ENCODE measurements around the gene ZP1.
A peak's percentile ranks its signal among the peaks of the same experiment; 100 is the strongest.
"Not testable (repeated sequence)": the region's sequence is repeated elsewhere in the genome, so short reads cannot be mapped to it uniquely, and the experiment has no call there.

The ZP1 gene, protein sequence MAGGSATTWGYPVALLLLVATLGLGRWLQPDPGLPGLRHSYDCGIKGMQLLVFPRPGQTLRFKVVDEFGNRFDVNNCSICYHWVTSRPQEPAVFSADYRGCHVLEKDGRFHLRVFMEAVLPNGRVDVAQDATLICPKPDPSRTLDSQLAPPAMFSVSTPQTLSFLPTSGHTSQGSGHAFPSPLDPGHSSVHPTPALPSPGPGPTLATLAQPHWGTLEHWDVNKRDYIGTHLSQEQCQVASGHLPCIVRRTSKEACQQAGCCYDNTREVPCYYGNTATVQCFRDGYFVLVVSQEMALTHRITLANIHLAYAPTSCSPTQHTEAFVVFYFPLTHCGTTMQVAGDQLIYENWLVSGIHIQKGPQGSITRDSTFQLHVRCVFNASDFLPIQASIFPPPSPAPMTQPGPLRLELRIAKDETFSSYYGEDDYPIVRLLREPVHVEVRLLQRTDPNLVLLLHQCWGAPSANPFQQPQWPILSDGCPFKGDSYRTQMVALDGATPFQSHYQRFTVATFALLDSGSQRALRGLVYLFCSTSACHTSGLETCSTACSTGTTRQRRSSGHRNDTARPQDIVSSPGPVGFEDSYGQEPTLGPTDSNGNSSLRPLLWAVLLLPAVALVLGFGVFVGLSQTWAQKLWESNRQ

DNA sequence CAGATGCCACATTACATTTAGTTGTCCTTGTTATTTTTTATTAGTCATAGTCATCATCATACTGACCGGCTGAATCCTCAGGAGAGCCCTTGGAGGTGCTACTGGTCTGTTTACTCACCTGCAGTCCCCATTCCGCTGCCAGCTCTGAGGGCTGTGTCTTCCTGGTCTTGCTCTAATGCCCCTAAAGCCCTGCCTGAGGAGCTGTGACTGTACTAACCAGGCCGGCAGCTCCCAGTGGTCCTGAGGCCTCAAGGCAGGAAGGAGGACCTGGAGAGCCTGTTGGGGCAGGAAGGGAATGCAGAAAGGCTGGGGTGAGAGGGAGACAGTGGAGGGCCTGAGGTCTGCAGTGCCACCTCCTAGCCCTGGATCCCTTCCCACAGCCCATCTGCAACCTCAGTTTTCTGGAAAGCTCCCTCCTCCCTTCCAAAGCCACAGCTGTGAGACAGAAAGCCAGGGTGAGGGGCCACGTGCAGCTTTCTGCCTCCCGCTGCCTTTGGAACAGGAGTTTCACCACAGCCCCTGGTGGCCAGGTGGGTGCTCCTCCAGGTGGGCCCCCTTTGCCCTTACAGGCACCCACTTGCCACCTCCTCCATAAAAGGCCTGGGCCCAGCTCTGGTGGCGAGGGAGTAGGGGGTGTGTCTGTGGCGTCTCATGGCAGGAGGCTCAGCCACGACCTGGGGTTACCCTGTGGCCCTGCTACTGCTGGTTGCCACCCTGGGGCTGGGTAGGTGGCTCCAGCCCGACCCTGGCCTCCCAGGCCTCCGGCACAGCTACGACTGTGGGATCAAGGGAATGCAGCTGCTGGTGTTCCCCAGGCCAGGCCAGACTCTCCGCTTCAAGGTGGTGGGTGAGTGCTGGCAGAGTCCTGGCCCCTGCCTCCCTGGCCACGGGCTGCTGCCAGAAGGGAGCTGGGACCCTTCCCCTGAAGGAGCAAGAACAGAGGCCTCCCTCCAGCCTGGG, at the start of gene ZP1:
Gene ZP1 (plus strand): TSS at position 632 of the 960 bp plus-strand sequence. CDS start 20 bp downstream, at position 652.
- DNase-seq: no peak

DNA sequence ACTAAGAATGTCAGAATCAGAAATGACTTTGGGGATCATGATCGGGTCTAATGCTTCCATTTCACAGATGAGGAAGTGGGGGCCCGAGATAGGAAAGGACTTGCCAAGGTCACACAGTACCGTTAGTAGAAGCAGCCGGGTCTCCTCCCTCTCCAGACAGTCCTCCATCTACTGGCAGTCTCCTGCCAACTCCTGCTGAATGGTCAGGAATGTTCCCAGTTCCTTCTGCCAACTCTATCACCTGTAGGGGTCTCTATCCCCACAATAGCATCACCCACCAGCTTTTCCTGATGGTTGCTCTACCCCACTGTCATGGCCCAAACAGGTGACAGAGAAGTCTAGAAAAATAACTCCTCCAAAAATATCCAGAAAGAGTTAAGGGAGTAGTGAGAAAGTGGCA, 49.3 kb upstream of the ZP1 start:
- DNase-seq: no peak

DNA sequence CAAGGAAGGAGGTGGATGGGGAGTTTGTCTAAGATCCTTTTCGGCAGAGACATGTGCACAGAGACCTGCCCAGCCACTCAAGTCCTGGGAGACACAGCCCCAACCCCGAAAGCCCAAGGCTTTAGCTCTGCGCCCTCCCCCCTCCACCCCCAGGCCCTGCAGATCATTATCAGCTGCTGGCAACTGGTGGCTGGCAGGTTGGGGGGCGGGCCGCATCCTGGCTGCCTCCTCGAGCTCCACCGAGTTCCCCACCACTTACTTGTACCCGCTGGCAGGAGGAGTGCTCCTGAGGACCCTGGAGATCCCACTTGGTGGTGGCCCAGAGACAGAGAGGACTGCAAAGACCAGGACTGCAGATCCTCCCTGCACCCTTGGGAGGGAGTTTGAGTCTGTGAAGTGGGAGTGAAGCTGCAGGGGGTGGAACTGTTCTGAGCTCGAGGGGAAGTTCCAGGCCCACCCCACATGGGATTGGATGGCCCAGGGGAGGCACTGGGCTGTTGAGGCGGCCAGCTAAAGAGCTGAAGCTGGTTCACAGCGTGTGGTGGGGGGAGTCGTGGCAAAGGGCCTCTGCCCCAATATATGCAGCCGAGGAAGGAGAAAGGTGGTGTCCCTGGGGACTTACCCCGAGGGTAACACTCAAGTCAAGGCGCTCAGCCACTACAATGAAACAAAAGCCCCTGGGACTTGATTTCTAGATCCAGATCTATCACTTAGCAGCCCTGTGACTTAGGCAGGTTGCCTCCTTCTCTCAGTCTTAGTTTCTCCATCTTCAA, 45.3 kb upstream of the ZP1 start:
- no peak for DNase-seq

DNA sequence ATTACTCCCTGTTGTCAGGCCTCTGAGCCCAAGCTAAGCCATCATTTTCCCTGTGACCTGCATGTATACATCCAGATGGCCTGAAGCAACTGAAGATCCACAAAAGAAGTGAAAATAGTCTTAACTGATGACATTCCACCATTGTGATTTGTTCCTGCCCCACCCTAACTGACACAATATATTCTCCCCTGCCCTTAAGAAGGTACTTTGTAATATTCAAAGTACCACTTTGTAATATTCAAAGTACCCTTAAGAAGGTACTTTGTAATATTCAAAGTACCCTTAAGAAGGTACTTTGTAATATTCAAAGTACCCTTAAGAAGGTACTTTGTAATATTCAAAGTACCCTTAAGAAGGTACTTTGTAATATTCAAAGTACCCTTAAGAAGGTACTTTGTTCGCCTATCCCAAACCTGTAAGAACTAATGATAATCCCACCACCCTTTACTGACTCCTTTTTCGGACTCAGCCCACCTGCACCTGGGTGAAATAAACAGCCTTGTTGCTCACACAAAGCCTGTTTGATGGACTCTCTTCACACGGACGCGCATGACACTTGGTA, 43.5 kb upstream of the ZP1 start:
- DNase-seq: not testable (repeated sequence)

DNA sequence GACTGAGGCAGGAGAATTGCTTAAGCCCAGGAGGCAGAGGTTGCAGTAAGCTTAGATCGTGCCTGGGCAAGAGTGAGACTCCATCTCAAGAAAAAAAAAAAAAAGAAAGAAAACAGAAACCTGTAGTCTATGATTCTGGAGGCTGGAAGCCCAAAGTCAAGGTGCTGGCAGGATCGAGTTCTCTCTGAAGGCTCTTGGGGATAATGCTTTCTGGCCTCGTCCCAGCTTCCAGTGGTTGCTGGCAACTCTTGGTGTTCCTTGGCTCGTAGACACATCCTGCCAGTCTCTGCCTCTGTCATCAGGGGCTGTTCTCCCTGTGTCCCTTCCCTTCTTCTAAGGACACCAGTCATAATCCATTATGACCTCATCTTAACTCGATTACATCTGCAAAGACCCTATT, 42.2 kb upstream of the ZP1 start:
- DNase-seq: no peak

DNA sequence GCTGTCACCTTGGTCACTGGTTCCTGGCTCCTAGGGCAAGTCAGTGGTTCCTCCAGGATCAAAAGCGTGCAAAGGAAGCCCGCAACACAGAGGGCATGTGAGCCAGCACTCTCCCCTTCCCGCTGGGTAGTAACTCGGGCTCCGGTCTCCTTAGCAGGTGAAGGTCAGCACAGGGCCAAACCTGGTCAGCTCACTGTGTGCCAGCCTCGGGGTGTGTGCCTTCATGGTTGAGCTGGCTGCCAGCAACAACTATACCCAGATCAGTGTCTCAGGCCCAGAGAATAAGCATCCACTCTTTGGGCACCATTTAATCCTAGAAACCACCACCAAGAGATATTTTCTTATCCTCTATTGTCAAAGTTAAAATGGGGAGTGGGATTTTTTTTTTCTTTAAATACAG, 41.6 kb upstream of the ZP1 start:
- DNase-seq: no peak

DNA sequence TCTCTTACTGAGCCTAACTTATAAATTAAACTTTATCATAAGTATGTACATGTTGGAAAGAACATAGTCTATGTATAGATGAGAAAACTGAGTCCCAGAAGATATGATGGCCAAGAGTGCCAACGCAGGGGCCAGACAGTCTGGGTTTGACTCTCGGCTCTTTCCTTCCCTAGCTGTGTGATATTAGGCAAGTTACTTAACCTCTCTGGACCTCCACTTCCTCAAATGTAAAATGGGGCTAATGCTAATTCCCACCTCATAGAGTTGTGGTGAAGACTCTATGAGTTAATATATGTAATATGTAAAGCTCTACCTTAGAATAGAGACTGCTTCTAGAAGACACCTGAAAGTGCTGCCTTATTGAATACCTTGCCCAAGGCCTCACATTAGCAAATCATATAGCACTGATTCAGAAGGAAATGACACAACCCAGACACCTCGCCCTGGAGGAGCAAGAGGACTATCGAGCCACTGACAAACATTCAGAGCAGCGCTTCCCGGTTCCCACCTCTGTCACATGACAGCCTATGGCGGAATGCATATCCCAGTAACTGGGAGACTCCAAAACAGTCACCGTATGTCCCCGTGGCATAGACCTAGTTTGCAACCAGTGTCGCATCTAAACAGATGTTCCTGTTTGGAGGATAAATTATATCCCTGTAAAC, 36.7 kb upstream of the ZP1 start:
- DNase-seq: no peak

DNA sequence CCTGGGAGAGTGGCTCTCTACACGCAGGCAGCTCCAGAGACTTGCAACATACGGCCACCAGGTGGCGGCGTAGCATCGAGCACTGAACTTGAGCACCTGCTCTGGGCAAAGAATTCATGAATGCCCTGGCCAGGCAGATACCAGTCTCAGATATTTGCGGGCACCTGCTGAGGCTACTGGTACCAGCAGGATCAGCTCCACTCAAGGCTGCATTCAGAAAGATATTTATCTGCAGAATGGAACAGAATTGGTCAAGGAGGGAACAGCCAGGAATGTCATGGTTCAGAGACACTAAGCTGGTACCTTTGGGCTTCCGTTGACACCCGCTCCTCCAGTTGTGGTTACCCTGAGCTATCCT, 36.2 kb upstream of the ZP1 start:
- peak; percentile 74 to 79 for DNase-seq

DNA sequence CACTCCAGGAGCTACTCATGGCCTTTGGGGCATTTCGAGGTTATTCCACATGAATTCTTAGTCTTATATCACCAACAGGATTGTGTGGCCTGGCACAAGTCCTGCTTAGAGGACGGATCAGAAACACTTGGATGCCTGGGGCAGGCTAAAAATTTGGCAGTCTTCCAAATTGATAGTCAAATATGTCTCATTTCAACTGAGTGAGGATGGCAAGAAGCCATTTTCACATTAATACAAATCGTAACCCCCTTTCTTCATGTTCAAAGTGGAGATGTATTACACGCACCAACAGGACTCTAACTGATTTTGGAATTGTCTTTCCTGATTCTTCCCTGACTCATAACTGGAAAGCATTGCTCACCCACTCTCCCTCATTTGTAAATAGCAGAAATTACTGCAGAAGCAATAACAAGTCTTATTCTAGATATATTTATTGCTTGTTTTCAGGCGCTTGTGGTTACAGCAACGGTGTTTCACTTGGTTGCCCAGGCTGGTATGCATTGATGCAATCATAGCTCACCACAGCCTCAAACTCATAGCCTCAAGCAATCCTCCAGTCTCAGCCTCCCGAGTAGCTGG, 35.8 kb upstream of the ZP1 start:
- no peak for DNase-seq

DNA sequence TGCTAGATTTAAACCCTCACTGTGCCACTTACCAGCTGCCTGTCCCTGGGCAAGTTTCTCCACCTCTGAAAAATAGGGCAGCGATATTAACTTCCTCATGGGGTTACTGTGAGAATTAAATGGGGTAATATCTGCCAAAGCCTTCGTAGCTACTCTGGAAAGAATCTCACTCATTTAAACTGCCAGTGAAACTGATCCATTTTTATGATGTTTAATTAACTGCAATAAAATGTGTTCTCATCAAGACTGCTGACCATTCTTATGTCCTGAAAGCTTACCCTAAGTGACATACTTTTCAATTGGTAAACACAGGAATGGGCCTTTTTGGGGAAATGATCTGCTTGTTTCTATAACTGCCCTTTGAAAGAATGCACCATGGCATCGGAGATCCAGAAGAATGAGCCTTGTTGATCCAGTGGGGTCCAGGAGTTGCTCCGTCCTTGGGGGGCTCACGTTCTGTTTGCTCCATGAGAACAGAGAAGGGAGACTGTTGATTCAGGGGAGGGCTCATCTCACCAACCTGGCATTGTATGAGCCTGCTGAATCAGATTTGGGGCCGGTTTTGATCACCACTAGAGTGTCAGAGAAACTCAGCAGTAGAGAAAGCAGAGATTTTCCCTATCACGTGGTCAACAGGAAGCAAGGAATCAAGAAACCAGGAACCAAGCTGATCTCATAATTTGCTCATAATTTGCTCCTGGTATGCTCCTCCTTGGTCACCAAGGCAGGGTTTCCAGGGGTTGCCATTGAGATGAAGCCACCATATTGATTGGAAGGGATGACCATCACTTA, 32.4 kb upstream of the ZP1 start:
- DNase-seq: no peak

DNA sequence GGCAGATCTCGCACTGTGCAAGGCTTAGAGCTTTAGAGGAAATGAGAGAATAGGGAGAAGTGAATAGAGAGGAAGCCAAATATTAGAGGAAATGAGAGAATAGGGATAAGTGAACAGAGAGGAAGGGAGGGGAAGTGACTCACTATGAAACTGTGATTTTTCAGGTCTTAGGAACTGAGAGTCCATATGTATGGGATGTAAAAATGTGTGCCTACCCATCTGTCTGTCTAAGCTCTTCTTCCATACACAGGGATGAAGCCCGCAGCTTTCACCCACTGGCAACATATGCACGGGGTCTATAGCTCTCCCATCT, 31.9 kb upstream of the ZP1 start:
- DNase-seq: no peak

DNA sequence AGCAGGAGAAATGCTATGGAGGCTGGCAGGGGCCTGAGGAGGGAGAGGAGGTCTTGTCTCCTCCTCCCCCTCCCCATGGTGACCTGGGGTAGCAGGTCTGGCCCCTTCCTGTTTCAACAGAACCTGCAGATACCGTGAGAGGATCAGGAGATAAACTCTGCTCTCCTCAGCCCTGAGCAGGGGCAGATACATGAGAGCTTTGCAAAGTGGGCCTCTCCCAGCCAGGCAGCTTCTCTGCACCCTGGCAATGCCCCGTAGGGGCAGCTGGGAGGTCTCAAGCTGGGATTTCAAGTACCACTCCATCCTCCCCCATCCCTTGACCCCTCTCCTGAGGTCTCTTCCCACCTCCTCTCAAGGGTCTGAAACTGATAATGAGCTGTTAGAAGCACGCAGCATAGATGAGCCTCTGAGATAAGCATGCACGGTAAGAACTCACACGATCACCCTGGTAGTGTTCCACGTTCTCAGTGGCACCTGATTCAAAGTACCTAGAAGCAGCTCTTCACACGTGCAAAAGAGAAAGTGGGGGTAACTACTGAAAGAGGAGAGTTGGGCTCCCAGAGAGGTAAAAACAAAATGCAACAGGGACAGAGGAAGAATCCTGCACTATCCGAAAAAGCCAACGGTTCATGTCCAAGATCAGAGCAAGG, 30.4 kb upstream of the ZP1 start:
- DNase-seq: no peak

DNA sequence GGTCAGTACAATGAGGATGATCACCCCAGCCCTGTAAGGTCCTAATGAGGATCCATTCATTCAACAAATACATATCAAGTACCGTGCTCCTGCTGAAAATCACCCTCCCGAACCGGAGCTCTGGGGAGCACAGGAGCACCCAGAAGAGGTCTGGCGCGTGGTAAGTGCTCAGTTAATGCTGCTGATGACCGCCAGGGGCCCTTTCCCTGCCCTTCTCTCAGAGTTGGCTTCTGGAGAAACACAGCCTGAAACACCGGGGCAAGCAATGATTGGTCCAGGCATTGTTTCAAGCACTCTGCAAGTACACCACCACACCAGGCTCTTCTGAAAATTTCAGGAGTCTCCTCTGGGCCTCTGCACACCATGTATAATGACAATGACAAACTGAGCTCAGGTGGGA, 29.2 kb upstream of the ZP1 start:
- no peak for DNase-seq

DNA sequence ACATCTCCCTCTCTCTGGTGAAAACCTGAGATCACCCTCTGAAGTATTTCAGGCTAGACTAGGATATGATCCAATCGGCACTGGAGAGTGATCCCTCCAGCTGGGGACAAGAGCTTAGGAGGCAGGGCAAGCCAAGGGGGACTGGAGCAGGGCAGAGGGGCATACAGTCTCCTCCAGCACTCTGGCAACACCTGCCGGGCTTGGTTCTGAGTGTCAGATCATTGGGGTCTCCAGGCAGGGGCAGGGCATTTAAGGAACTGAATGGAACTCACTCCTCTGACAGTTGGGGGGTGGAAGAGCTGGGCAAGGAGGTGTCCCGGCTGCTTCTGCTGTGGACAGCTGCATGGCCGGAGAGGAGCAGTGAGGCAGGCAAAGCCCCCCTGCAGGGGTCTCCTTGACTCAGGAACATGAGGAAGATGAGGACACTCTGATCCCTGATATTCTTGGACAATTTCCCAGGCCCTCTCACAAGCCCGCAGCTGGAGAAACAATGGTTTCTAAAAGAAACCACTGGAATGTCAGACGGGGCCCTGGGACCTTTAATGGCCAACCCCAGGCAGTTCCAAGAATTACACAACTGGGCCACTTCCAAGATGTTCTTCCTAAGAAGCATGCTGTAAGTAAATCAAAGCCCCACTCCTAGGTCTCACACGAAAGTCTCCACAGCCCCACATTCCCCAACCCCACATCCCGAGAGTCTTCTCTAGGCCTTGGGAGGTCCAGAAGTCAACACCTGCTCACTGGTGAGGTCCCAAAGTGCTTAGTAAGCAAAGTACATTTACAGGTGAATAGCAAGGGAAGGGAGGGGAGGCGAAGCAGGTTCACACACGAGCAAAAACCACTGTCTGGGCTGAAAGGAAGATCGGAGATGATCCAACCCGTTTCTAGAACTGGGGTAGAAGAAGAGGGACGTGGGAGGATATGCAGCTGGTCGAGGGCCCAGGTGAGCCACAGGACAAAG, 26.6 kb upstream of the ZP1 start:
- no peak for DNase-seq

DNA sequence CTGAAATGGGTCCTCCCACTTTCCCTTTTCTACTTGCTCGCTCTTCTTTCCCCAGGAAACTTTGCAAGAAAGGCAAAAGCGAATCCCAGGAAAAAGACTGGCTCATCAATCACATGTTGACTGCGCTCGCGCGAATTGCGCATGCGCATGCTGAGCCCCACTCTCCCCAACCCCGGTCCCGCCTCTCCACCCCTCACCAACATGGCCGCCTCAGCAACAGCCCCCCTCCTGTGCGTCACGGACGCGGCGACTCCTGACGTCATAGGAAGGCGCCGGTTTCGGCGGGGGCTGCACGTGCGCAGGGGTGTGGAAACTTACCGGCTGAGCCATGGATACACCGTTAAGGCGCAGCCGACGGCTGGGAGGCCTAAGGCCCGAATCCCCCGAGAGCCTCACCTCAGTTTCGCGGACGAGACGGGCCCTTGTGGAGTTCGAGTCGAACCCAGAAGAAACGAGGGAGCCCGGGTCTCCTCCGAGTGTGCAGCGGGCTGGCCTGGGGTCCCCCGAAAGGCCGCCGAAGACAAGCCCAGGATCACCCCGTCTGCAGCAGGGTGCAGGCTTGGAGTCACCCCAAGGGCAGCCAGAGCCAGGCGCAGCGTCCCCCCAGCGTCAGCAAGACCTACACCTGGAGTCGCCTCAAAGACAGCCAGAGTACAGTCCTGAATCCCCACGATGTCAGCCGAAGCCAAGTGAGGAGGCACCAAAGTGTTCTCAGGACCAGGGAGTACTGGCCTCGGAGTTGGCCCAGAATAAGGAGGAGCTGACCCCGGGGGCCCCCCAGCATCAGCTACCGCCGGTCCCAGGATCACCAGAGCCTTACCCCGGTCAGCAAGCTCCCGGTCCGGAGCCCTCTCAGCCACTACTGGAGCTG, 25.3 kb upstream of the ZP1 start, which contains the start of gene CCDC86:
Gene CCDC86 (plus strand): TSS at position 317 of the 871 bp plus-strand sequence. CDS start 12 bp downstream, at position 329.
- peak; percentile 97 to 98 for DNase-seq

DNA sequence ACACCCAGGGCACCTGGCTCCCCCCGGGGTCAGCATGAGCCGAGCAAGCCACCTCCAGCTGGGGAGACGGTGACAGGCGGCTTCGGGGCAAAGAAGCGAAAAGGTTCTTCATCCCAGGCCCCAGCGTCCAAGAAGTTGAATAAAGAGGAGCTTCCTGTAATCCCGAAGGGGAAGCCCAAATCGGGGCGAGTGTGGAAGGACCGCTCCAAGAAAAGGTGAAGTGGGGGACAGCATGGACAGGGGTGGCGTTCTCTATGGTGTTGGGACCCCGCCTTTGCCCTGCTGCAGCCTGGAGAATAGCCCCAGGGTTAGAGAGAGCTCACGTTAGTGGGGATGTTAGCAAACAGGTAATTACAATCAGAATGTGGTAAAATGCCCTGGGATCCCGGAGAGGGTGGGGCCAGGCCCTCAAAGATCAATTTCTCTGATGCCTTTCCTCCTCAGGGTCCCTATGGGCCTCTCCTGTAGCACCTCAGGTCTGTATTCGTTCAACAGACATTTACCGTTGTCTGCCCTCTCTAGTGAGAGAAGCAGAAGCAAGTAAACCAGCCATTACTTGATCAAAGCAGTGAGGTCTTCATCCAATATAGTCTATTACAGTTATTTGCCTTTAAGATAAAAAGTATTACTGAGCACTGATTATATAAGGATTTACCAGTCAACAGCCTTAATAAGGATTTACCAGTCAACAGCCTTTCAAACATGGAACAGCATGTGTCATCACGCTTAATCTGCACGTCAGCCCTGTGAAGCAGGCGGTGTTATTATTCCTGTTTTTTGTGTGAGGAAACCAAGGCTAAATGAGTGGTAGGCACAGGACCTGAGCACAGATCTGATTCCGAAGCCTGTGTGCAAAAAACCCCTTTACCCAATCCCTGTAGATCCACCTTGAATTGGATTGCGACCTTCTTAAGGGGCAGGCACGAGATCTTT, 24.4 kb upstream of the ZP1 start:
- no peak for DNase-seq

Measured in CD4-positive, alpha-beta T cell treated with Interleukin-1 beta for 1 hour (primary cell).